HG03280 (cell line): Measurements from ENCODE around the gene MRPL10.
"Not testable (repeated sequence)": the region's sequence is repeated elsewhere in the genome, so short reads cannot be mapped to it uniquely, and the experiment has no call there.

Experiments
- ATAC-seq: cut with Tn5 transposase; IDR thresholded peaks from one replicate; pipeline ENCODE4 v1.9.1; 2021; ENCODE audit warnings: mild to moderate bottlenecking, moderate library complexity; ENCODE audit not compliant: unreplicated experiment

MRPL10 gene

GRCh38 chr17:47801176-47801765, 30.1 kb downstream of the MRPL10 start:
- ATAC-seq: no peak

DNA sequence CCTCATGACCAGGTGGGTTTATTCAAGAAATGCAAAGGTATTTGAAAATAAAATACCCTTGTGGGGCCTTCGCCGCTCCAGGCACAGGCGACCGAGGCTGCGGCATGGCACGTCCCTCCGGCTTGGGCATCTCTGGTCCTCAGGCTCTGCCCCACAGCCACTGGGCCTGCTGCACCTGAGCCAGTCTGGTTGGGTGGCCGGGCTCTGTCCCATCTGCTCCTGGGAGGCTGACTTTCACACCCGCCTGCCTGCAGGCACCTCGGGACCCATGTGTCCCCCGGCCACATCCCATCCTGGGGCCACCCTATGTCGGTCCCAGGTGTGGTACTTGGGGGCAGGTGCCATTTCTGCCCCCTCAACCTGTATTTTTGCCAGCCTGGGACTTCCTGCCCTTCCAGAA, 30.7 kb downstream of the MRPL10 start:
- no peak for ATAC-seq

DNA sequence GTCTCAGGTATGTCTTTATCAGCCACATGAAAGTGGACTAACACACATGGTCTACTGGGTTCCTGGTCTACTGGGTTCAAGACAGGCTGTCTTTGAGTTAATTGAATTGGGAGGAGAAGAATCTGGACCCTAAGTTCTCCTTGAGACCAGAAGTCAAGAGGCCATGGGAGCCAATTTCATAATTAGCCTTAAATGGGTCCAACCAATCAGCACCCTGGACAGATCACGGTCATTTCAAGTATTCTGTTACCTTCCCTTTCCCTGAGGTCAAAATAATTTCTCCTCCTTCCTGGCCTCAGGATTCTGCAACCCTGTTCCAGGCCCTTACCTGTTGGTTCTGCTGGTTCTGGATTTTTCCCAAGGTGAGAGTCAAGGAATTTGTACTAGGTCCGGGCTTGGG, 33.5 kb downstream of the MRPL10 start:
- ATAC-seq: no peak

GRCh38 chr17:47792979-47793378, 38.4 kb downstream of the MRPL10 start:
- no peak for ATAC-seq

DNA sequence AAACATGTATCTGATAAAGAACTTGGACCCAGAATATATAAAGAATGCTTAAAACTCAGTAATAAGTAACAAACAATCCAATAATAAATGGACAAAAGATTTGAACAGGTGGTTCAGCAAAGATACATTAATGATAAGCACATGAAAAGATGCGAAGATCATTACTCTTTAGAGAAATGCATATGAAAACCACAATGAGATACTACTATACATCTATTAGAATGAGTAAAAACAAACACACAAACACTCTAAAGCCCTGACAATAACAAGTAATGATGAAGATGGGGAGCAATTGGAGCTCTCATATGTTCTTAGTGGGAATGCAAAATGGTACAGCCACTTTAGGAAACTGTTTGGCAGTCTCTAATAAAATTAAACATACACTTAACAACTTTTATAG, 38.9 kb downstream of the MRPL10 start:
- no peak for ATAC-seq

DNA sequence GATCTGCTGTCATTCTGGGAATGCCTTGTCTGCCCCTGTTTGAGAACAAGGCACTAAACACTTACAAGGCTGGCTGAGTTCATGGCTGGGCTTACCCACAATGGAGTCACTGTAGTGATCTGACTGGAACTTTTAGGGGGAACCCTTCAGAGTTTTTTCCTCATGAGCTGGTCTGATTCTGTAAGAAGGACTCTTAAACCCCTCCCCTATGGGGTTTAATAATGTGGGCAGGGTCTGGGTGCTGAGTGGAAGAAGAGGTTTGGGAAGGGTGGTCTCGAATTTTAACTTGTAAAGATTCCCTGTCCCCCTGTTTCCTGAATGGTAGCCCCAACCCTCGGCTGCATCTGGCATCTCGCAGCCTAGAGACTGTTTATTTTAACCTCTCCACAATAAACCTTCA, 40.3 kb downstream of the MRPL10 start:
- ATAC-seq: no peak

DNA sequence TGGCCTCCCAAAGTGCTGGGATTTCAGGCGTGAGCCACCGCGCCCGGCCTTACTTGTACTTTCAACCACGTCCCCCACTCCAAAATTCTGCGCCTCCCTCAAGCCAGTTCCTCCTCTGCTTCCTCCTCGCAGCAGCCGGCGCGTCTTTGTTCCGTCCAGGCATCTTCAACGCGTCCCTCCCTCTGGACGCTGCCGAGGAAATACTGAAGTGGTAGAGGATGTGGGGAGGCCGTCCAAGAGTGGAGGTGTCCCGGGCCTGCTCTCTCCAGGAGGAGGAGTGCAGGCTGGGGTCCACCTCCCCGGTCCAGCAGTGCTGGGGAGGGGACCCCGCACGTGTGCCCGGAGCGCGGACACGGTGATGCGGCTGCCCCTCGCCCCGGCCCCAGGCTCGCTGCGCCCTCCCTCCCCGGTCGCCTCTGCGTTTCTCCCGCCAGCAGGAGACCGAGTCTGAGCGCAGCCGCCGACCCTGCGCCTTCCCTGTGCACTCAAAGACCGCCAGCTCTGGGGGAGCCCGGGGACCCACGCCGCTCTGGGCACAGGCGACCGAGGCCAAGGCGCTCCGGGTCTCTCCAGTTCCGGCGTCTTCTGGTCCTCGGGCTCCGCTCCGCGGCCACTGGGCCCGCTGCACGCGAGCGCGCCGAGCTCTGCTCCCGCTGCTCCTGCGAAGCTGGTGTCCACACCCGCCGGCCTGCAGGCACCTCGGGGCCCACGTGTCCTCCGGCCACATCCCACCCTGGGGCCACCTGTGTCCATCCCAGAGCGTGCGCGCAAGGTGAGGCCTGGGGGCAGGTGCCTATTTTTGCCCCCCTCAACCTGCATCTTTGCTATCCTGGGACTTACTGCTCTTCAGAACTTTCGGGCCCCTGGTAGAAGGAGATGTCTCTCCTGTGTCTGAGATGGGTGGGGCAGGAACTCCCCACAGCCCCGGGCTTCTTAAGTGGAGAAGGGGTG, 41.5 kb downstream of the MRPL10 start:
- ATAC-seq: no peak

DNA sequence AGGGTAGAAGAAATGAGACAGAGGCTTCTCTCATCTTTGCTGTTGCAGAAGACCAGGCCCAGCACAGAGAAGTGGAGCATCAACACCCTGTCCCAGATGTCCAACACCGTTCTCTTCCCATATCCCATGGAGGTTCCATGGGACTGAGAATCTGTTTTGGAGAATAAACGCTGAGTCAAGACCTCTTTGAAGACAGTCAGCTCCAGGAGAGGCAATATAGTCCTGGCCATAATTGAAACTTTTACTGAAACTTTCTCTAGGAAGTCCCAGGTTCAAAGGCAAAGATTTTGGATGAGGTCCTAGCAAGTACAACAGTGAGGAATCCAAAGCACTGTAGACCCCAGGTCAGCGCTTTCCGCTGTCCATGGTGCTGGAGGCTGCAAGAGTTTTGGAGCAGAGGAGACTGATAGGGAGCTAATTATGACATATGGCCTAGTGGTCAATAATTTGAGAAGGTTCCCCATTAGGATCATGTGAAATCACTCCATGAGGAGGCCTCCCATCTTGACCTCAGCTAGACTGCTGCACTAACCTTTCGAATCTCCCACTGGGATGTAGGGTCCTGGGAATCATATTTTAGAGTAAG, 45.7 kb downstream of the MRPL10 start:
- ATAC-seq: no peak

GRCh38 chr17:47781397-47781796, 49.9 kb downstream of the MRPL10 start:
- ATAC-seq: no peak

GRCh38 chr17:47778184-47778635, 53.1 kb downstream of the MRPL10 start:
- no peak for ATAC-seq

DNA sequence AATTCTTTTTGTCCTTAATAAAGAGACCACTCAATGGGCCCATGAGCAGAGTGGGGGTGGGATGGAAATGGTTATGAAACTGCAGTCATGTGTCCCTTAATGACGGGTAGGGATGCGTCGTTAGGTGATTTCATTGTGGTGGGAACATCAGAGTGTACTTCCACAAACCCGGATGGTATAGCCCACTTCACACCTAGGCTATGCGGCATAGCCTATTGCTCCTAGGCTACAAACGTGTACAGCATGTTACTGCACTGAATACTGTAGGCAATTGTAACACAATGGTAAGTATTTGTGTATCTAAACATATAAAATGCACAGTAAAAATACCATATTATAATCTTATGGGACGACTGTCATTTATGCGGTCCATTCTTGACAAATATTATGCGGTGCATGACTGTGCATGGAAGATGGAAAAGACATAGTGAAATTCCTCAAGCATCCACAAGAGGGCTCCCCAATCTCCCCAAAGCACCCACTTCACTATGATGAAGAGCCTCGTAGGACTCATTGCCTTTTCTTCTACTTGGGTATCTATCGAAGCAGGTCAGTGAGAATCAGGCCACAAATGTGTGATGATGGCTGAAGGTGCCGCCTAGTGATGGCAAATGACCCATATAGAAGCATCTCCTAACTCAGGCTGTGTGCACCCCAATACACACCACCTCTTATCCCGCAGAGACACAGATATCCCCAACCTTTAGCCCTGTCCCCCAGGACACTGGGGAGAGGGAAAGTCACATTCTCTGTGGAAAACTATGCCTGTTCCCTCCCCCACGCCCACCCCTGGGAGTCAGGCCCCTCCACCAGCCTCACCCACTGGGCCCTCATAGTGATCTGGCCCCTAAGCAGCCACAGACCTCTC, 54.8 kb downstream of the MRPL10 start:
- no peak for ATAC-seq

GRCh38 chr17:47774987-47775580, 56.3 kb downstream of the MRPL10 start:
- ATAC-seq: no peak

- ATAC-seq: no peak
Measured at GRCh38 chr17:47774331-47774730, 57.0 kb downstream of the MRPL10 start.

GRCh38 chr17:47773649-47774048, 57.7 kb downstream of the MRPL10 start:
- ATAC-seq: not testable (repeated sequence)
